ENCODE results near the gene NIPSNAP3A. TPM values are rescaled to one million over a fixed set of nuclear protein-coding genes. Genes with fewer than 3 reads are reported as not detected.
A peak's percentile ranks its signal among the peaks of the same experiment; 100 is the strongest.

NIPSNAP3A gene
- total RNA-seq, 1 donor from 2014 or later, result 26.0 TPM

GRCh38 chr9:104788251-104788650 lies 40.8 kb downstream of the NIPSNAP3A start:
- no peak for TF ChIP-seq CTCF (IDR thresholded peaks at IDR 0.05)
- ATAC-seq, result no peak
- peaks cover 99% of the 10 kb centered on the region for H3K36me3 ChIP-seq

GRCh38 chr9:104794070-104794469 lies 46.6 kb downstream of the NIPSNAP3A start:
- Histone ChIP-seq H3K27ac (no peak overlapping the region), H3K27me3 (no peaks in the 10 kb centered on the region), H3K36me3 (peaks cover 99% of the 10 kb centered on the region), H3K4me1 (no peaks in the 10 kb centered on the region), H3K4me3 (no peak overlapping the region), H3K9me3 (no peaks in the 10 kb centered on the region)
- no peak for DNase-seq
- no peak for TF ChIP-seq CTCF (IDR thresholded peaks at IDR 0.05)
- ATAC-seq, result no peak
- intact Hi-C loops (cut with DNase I), result no loop called here

More at GRCh38 chr9:104788251-104788650, 40.8 kb downstream of the NIPSNAP3A start:
- H3K27ac ChIP-seq, result no peak overlapping the region
- no peaks in the 10 kb centered on the region for H3K9me3 ChIP-seq
- no peaks in the 10 kb centered on the region for H3K27me3 ChIP-seq
- DNase-seq, result no peak
- no peak overlapping the region for H3K4me3 ChIP-seq
- intact Hi-C loops (cut with DNase I), result no loop called here
- no peaks in the 10 kb centered on the region for H3K4me1 ChIP-seq

- no peaks in the 10 kb centered on the region for H3K4me1 ChIP-seq
- H3K9me3 ChIP-seq, result no peaks in the 10 kb centered on the region
- ATAC-seq, result peak; percentile 65
- no peak for DNase-seq
- peaks cover 97% of the 10 kb centered on the region for H3K36me3 ChIP-seq
- TF ChIP-seq CTCF (IDR thresholded peaks at IDR 0.05), result no peak
- intact Hi-C loops (cut with DNase I), result no loop called here
- H3K27ac ChIP-seq, result no peak overlapping the region
- H3K27me3 ChIP-seq, result no peaks in the 10 kb centered on the region
- no peak overlapping the region for H3K4me3 ChIP-seq
Observed at GRCh38 chr9:104795082-104795481, 47.6 kb downstream of the NIPSNAP3A start.

GRCh38 chr9:104795857-104796256 lies 48.4 kb downstream of the NIPSNAP3A start:
- Histone ChIP-seq H3K27me3 (no peaks in the 10 kb centered on the region), H3K4me3 (no peak overlapping the region), H3K9me3 (no peaks in the 10 kb centered on the region), H3K36me3 (peaks cover 97% of the 10 kb centered on the region), H3K27ac (no peak overlapping the region), H3K4me1 (no peaks in the 10 kb centered on the region)
- DNase-seq (no peak), ATAC-seq (no peak)
- no peak for TF ChIP-seq CTCF (IDR thresholded peaks at IDR 0.05)
- intact Hi-C loops (cut with DNase I), result no loop called here

- TF ChIP-seq CTCF (IDR thresholded peaks at IDR 0.05), result no peak
- peaks cover 96% of the 10 kb centered on the region for H3K36me3 ChIP-seq
- ATAC-seq, result no peak
- no peaks in the 10 kb centered on the region for H3K4me1 ChIP-seq
- H3K4me3 ChIP-seq, result no peak overlapping the region
- no peak overlapping the region for H3K27ac ChIP-seq
- no peak for DNase-seq
- H3K9me3 ChIP-seq, result no peaks in the 10 kb centered on the region
- intact Hi-C loops (cut with DNase I), result no loop called here
- no peaks in the 10 kb centered on the region for H3K27me3 ChIP-seq
Observed at GRCh38 chr9:104798209-104798995, 50.9 kb downstream of the NIPSNAP3A start.
